ENCODE results near the gene TMEM8B. TPM values are rescaled to one million over a fixed set of nuclear protein-coding genes. Genes with fewer than 3 reads are reported as not detected.

Gene TMEM8B
- total and polyA plus RNA-seq, 2 donors (not counting 1 experiment from before 2014, with no cell fraction given), result 12.2 to 14.5 TPM

GRCh38 chr9:35856882-35857281 lies 27.9 kb downstream of the TMEM8B start:
- Histone ChIP-seq H3K9me3 (ENCODE audit: control extremely low read depth in 1 of 3, control insufficient read depth in 2 of 3, insufficient read depth in 1 of 3, low read length in 2 of 3) (no peaks in the 10 kb centered on the region), H2AFZ (ENCODE audit: insufficient read depth, low read depth, low read length, poor library complexity, severe bottlenecking) (no peak overlapping the region), H4K20me1 (ENCODE audit: control insufficient read depth, insufficient read depth, low read length, poor library complexity, severe bottlenecking) (no peaks in the 10 kb centered on the region), H3K27me3 (replicated peaks in 1 of 4; ENCODE audit: control extremely low read depth in 1 of 4, control insufficient read depth in 3 of 4, insufficient read depth in 4 of 4, low read length in 3 of 4) (peaks cover 0 to 6% (median 0%) of the 10 kb centered on the region in 4 experiments), H3K4me1 (ENCODE audit: control insufficient read depth in 2 of 2, insufficient read depth in 2 of 2, low read length in 2 of 2) (peaks cover 0 to 5% of the 10 kb centered on the region in 2 donors), H3K36me3 (replicated peaks in 1 of 2; ENCODE audit: control extremely low read depth in 1 of 2, control insufficient read depth in 1 of 2, extremely low read depth in 1 of 2, insufficient read depth in 2 of 2, low read length in 1 of 2) (no peaks in the 10 kb centered on the region), H3K4me2 (replicated peaks; ENCODE audit: low read depth, low read length, poor library complexity, severe bottlenecking) (no peak overlapping the region), H3K27ac (ENCODE audit: low read length in 2 of 2) (no peak overlapping the region), H3K79me2 (ENCODE audit: control insufficient read depth, insufficient read depth, low read length) (no peaks in the 10 kb centered on the region), H3K4me3 (ENCODE audit: control extremely low read depth in 1 of 5, extremely low read depth in 1 of 5, insufficient read depth in 1 of 5, low read depth in 2 of 5, low read length in 4 of 5) (no peak overlapping the region), H3K9ac (ENCODE audit: low read length) (no peak overlapping the region)
- Mint-ChIP-seq H3K27ac (no peak overlapping the region), H3K27me3 (peaks cover 14% of the 10 kb centered on the region), H3K9me3 (ENCODE audit: insufficient read depth) (no peaks in the 10 kb centered on the region), H3K4me1 (peaks cover 3% of the 10 kb centered on the region), H3K4me3 (no peak overlapping the region)
- intact Hi-C loops (cut with micrococcal nuclease), result no loop called here
- no peak for DNase-seq
- WGBS (ENCODE audit: insufficient coverage), result 93% methylated on average over 5 of the region's 5 CpGs
- no peak for ATAC-seq (ENCODE audit: low read depth)
- POLR2A ChIA-PET, result no interaction called here
- no peak for TF ChIP-seq CTCF (IDR thresholded peaks at IDR 0.05)
- TF ChIP-seq EZH2 (IDR thresholded peaks at IDR 0.05; ENCODE audit: borderline replicate concordance, insufficient read depth, low read depth, low read length, poor library complexity, severe bottlenecking), result no peak
- CTCF ChIA-PET, result interaction anchor here (0.7 to 2.8 kb wide), 4 partner anchors 22 to 67 kb away, joined by 3 to 11 read pairs (median 8); no protein-coding TSS in a partner anchor

DNA sequence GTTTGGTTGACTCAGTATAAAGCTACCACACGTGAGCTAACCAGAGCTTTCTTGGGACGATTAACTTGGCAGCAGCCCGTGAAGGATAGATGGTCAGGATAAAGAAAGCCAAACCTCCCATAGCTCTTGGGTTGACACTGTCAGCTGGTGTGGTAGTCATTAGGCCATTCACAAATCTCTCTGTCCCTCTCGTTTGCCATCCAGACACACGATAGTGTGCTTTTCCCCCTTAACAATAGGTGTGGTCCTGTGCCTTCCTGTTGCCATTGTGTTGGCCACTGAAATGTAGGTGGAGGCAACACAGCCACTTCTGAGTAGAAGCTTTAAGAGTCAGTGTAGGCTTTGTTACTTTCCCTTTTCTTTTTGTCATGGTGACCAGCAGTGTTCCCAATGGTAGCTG lies 29.4 kb downstream of the TMEM8B start:
- Histone ChIP-seq H3K4me2 (replicated peaks; ENCODE audit: low read depth, low read length, poor library complexity, severe bottlenecking) (no peak overlapping the region), H2AFZ (ENCODE audit: insufficient read depth, low read depth, low read length, poor library complexity, severe bottlenecking) (no peak overlapping the region), H3K79me2 (ENCODE audit: control insufficient read depth, insufficient read depth, low read length) (no peaks in the 10 kb centered on the region), H3K36me3 (replicated peaks in 1 of 2; ENCODE audit: control extremely low read depth in 1 of 2, control insufficient read depth in 1 of 2, extremely low read depth in 1 of 2, insufficient read depth in 2 of 2, low read length in 1 of 2) (no peaks in the 10 kb centered on the region), H3K4me3 (ENCODE audit: control extremely low read depth in 1 of 5, extremely low read depth in 1 of 5, insufficient read depth in 1 of 5, low read depth in 2 of 5, low read length in 4 of 5) (no peak overlapping the region), H3K9me3 (ENCODE audit: control extremely low read depth in 1 of 3, control insufficient read depth in 2 of 3, insufficient read depth in 1 of 3, low read length in 2 of 3) (no peaks in the 10 kb centered on the region), H4K20me1 (ENCODE audit: control insufficient read depth, insufficient read depth, low read length, poor library complexity, severe bottlenecking) (no peaks in the 10 kb centered on the region), H3K9ac (ENCODE audit: low read length) (no peak overlapping the region), H3K27me3 (replicated peaks in 1 of 4; ENCODE audit: control extremely low read depth in 1 of 4, control insufficient read depth in 3 of 4, insufficient read depth in 4 of 4, low read length in 3 of 4) (peaks cover 0 to 6% (median under 1%) of the 10 kb centered on the region in 4 experiments), H3K4me1 (ENCODE audit: control insufficient read depth in 2 of 2, insufficient read depth in 2 of 2, low read length in 2 of 2) (no peaks in the 10 kb centered on the region), H3K27ac (ENCODE audit: low read length in 2 of 2) (no peak overlapping the region)
- Mint-ChIP-seq H3K27me3 (peaks cover 22% of the 10 kb centered on the region), H3K4me1 (no peaks in the 10 kb centered on the region), H3K9me3 (ENCODE audit: insufficient read depth) (no peaks in the 10 kb centered on the region), H3K4me3 (no peak overlapping the region), H3K27ac (no peak overlapping the region)
- ChIA-PET CTCF (interaction anchor here (0.9 to 4.0 kb wide), 5 partner anchors 23 to 68 kb away, joined by 3 to 17 read pairs (median 10); no protein-coding TSS in a partner anchor), POLR2A (no interaction called here)
- WGBS (ENCODE audit: insufficient coverage), result 74% methylated on average over 3 of the region's 5 CpGs
- intact Hi-C loops (cut with micrococcal nuclease), result no loop called here
- DNase-seq (no peak), ATAC-seq (ENCODE audit: low read depth) (no peak)
- TF ChIP-seq EZH2 (IDR thresholded peaks at IDR 0.05; ENCODE audit: borderline replicate concordance, insufficient read depth, low read depth, low read length, poor library complexity, severe bottlenecking) (no peak), CTCF (IDR thresholded peaks at IDR 0.05) (no peak)
